ENCODE measurements around the gene SNCB. TPM values are rescaled to one million over a fixed set of nuclear protein-coding genes. Genes with fewer than 3 reads are reported as not detected.
A peak's percentile ranks its signal among the peaks of the same experiment; 100 is the strongest.

Gene SNCB
- total and polyA plus RNA-seq, 2 donors from 2014 or later = not detected

DNA sequence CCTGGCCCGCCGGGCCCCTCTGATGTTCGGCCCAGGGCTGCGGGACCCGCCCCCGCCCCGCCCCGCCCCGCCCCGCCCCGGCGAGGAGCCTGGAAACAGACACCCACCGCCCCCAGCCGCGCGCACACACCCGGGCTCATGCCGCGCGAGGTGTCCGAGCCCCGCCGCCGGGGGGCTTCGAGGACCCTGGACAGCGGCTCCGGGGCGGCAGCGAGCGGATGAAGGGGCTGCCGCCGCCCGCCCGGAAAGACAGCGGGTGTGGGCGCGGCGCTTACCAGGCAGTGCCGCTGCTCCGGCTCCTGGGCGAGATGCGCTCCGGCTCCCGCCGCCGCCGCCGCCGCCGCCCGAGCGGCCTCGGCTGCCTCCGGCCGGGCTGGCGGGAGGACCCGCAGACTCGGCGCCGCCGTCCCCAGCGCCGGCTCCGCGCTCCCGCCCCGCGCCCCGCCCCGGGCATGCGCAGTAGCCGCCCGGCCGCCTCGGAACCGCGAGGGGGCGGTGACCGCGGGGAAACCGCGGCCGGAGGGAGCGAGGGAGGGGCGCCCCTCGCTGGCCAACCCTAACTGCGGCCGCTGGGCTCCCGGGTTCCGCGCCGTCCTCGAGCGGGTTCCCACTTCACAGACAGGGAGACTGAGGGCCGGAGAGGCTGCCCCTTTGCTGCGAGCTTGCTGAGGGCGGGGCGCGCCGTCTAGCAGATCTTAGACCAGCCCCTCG is 20.5 kb downstream of the SNCB start, which contains the start of gene GPRIN1:
Gene GPRIN1, minus strand, starts transcription at position 433 of the 711 bp plus-strand sequence. CDS start 10,322 bp downstream, outside the sequence.
- Histone ChIP-seq H3K27ac (ENCODE audit: low read depth in 2 of 2, low read length in 2 of 2) (no peak within 1 kb of the TSS), H3K9me3 (ENCODE audit: control insufficient read depth in 2 of 3, insufficient read depth in 1 of 3, low read length in 3 of 3) (no peaks in the 10 kb centered on the region), H3K9ac (ENCODE audit: low read length in 3 of 3) (no peak within 1 kb of the TSS), H3K4me3 (ENCODE audit: low read length in 3 of 3) (no peak within 1 kb of the TSS), H3K36me3 (ENCODE audit: control insufficient read depth in 2 of 3, insufficient read depth in 3 of 3, low read length in 3 of 3) (no peaks in the 10 kb centered on the region), H3K27me3 (ENCODE audit: control insufficient read depth, insufficient read depth, low read length) (peaks cover 4% of the 10 kb centered on the region), H3K4me1 (ENCODE audit: control insufficient read depth in 2 of 3, insufficient read depth in 2 of 3, low read depth in 1 of 3, low read length in 3 of 3) (peaks cover 0 to 3% (median 0%) of the 10 kb centered on the region in 3 donors)
- DNase-seq (peak in 4 of 5 donors; percentile 77 to 88 (median 81)), FAIRE-seq (no peak)
- TF ChIP-seq, protein P1, sequence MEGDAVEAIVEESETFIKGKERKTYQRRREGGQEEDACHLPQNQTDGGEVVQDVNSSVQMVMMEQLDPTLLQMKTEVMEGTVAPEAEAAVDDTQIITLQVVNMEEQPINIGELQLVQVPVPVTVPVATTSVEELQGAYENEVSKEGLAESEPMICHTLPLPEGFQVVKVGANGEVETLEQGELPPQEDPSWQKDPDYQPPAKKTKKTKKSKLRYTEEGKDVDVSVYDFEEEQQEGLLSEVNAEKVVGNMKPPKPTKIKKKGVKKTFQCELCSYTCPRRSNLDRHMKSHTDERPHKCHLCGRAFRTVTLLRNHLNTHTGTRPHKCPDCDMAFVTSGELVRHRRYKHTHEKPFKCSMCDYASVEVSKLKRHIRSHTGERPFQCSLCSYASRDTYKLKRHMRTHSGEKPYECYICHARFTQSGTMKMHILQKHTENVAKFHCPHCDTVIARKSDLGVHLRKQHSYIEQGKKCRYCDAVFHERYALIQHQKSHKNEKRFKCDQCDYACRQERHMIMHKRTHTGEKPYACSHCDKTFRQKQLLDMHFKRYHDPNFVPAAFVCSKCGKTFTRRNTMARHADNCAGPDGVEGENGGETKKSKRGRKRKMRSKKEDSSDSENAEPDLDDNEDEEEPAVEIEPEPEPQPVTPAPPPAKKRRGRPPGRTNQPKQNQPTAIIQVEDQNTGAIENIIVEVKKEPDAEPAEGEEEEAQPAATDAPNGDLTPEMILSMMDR (IDR thresholded peaks at IDR 0.05; ENCODE audit: borderline replicate concordance, extremely low read depth, insufficient read depth) = no peak
- intact Hi-C loops (cut with DNase I) = no loop called here

- H3K27me3 ChIP-seq (ENCODE audit: control insufficient read depth, insufficient read depth, low read length) = peaks cover 4% of the 10 kb centered on the region
These were observed 21.2 kb downstream of the SNCB start for GRCh38 chr5:176608937-176609723.

DNA sequence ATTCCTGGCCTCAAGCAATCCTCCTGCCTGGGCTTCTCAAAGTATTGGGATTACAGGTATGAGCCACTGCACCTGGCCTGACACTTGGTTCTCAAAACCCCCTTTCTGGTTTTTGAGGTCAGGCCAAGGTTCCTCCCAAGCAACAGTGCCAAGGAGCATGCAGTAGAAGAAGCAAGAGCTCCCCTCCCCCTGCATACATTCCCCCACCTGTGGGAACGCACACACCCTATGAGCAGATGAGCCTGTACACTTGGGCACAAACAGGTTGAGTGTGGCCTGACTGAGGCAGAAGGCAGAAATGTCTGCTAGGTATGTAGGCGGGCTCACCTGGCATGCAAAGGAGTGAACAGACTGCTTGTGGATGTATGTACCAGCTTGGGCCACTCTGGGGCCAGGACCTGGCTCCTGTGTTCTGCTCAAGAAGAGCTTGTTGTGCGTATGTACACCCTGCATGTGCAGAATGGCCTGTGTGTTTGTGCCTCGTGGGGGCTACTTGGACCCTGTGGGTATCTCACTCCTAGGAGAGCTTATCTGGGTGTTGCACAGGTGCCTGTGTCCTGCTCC is 22.1 kb downstream of the SNCB start:
- H3K4me1 ChIP-seq (ENCODE audit: control insufficient read depth in 2 of 3, insufficient read depth in 2 of 3, low read depth in 1 of 3, low read length in 3 of 3) = peaks cover 0 to 3% (median 0%) of the 10 kb centered on the region in 3 donors
- intact Hi-C loops (cut with DNase I) = no loop called here
- no peak overlapping the region for H3K27ac ChIP-seq (ENCODE audit: low read depth in 2 of 2, low read length in 2 of 2)

More at GRCh38 chr5:176608937-176609723, 21.2 kb downstream of the SNCB start:
- no peak overlapping the region for H3K9ac ChIP-seq (ENCODE audit: low read length in 3 of 3)
- no peak overlapping the region for H3K27ac ChIP-seq (ENCODE audit: low read depth in 2 of 2, low read length in 2 of 2)
- no peaks in the 10 kb centered on the region for H3K36me3 ChIP-seq (ENCODE audit: control insufficient read depth in 2 of 3, insufficient read depth in 3 of 3, low read length in 3 of 3)
- FAIRE-seq = no peak
- intact Hi-C loops (cut with DNase I) = no loop called here
- no peaks in the 10 kb centered on the region for H3K9me3 ChIP-seq (ENCODE audit: control insufficient read depth in 2 of 3, insufficient read depth in 1 of 3, low read length in 3 of 3)
- TF ChIP-seq, protein P1 (IDR thresholded peaks at IDR 0.05; ENCODE audit: borderline replicate concordance, extremely low read depth, insufficient read depth) = no peak
- H3K4me3 ChIP-seq (ENCODE audit: low read length in 3 of 3) = no peak overlapping the region
- H3K4me1 ChIP-seq (ENCODE audit: control insufficient read depth in 2 of 3, insufficient read depth in 2 of 3, low read depth in 1 of 3, low read length in 3 of 3) = peaks cover 0 to 3% (median 0%) of the 10 kb centered on the region in 3 donors
- DNase-seq = peak in 2 of 5 donors; percentile 31 to 52

More for the DNA sequence above, 22.1 kb downstream of the SNCB start:
- DNase-seq (no peak), FAIRE-seq (no peak)
- peaks cover 4% of the 10 kb centered on the region for H3K27me3 ChIP-seq (ENCODE audit: control insufficient read depth, insufficient read depth, low read length)
- H3K36me3 ChIP-seq (ENCODE audit: control insufficient read depth in 2 of 3, insufficient read depth in 3 of 3, low read length in 3 of 3) = no peaks in the 10 kb centered on the region
- no peak overlapping the region for H3K4me3 ChIP-seq (ENCODE audit: low read length in 3 of 3)
- TF ChIP-seq, protein P1 (IDR thresholded peaks at IDR 0.05; ENCODE audit: borderline replicate concordance, extremely low read depth, insufficient read depth) = no peak
- H3K9me3 ChIP-seq (ENCODE audit: control insufficient read depth in 2 of 3, insufficient read depth in 1 of 3, low read length in 3 of 3) = no peaks in the 10 kb centered on the region
- H3K9ac ChIP-seq (ENCODE audit: low read length in 3 of 3) = no peak overlapping the region

Data from kidney (tissue), 14 donors.